Tracheal epithelial cell (primary cell): Measurements from ENCODE around the gene LARP1. TPM values are rescaled to one million over a fixed set of nuclear protein-coding genes. Genes with fewer than 3 reads are reported as not detected.

Source experiments
- total RNA-seq: library from RNA; depleted of rRNA; stranded (reverse); fragments of >200 nt; gene quantifications from 2 replicates; pipeline ENCODE4 v1.2.1, GENCODE V29; 2014

Gene LARP1
- 43.4 and 54.1 TPM in 2 replicates for total RNA-seq

GRCh38 chr5:154755361-154756008, at the start of gene LARP1:
Gene LARP1, plus strand, starts transcription at chr5:154755377. Its CDS starts 381 bp downstream, at chr5:154755758.

GRCh38 chr5:154850255-154851062, 95.3 kb downstream of the LARP1 start, which contains the start of gene FAXDC2:
Gene FAXDC2, minus strand, starts transcription at chr5:154850603. Its CDS starts 12,425 bp downstream, at chr5:154838178.

GRCh38 chr5:154858297-154858971, 103.3 kb downstream of the LARP1 start, which contains the start of gene CNOT8:
Gene CNOT8, plus strand, starts transcription at chr5:154858627. Its CDS starts 4,652 bp downstream, at chr5:154863279.

Other genes starting within 250 kb of the LARP1 start
- 1.7 and 2.1 TPM in 2 replicates for gene FAXDC2, start 95.2 kb downstream of the LARP1 start, total RNA-seq
- gene CNOT8, start 103.2 kb downstream of the LARP1 start, total RNA-seq = 70.8 and 80.0 TPM in 2 replicates
- 22.4 and 23.0 TPM in 2 replicates for gene GEMIN5, start 182.8 kb downstream of the LARP1 start, total RNA-seq
- 10.2 and 29.2 TPM in 2 replicates for gene MRPL22, start 185.7 kb downstream of the LARP1 start, total RNA-seq